H7 (cell line): ENCODE measurements around the gene OR51F2. TPM values are rescaled to one million over a fixed set of nuclear protein-coding genes. Genes with fewer than 3 reads are reported as not detected.
"Not testable (repeated sequence)": the region's sequence is repeated elsewhere in the genome, so short reads cannot be mapped to it uniquely, and the experiment has no call there.

ENCODE experiments used
- DNase-seq: peaks from one replicate; pipeline ENCODE4 v3.0.0; 2012
- H3K27me3 ChIP-seq: 2 replicates; pipeline ENCODE4 v1.6.0; 2011; ENCODE audit warnings: mild to moderate bottlenecking, low read length; ENCODE audit not compliant: control insufficient read depth, insufficient read depth
- H3K36me3 ChIP-seq: replicated peaks from 2 replicates; pipeline ENCODE4 v1.5.1; 2011; ENCODE audit warnings: low read length; ENCODE audit not compliant: control insufficient read depth, insufficient read depth
- H3K4me3 ChIP-seq: 2 replicates; pipeline ENCODE4 v1.5.1; 2011; ENCODE audit warnings: low read depth, mild to moderate bottlenecking, control low read depth, low read length, moderate library complexity; ENCODE audit not compliant: insufficient read depth
- total RNA-seq: library from RNA; depleted of rRNA; stranded (reverse); fragments of >200 nt; shearing (Covaris generic); gene quantifications from 2 replicates; pipeline ENCODE4 v1.2.3, GENCODE V29; 2014; rRNA removed

The OR51F2 gene
- total RNA-seq, 1 experiment from 2014 or later = not detected

- no peak for DNase-seq
- no peaks in the 10 kb centered on the region for H3K27me3 ChIP-seq
- no peaks in the 10 kb centered on the region for H3K36me3 ChIP-seq
- H3K4me3 ChIP-seq = no peak overlapping the region
Observed at GRCh38 chr11:4851033-4851432, 29.9 kb downstream of the OR51F2 start.

- H3K36me3 ChIP-seq, H3K27me3 ChIP-seq, DNase-seq, H3K4me3 ChIP-seq: not testable (repeated sequence)
Observed at GRCh38 chr11:4854286-4854685, 33.2 kb downstream of the OR51F2 start.

GRCh38 chr11:4862447-4863236, 41.5 kb downstream of the OR51F2 start:
- Histone ChIP-seq H3K36me3 (no peaks in the 10 kb centered on the region), H3K4me3 (no peak overlapping the region), H3K27me3 (no peaks in the 10 kb centered on the region)
- peak; percentile 12 for DNase-seq

GRCh38 chr11:4863876-4864275, 42.8 kb downstream of the OR51F2 start:
- no peaks in the 10 kb centered on the region for H3K27me3 ChIP-seq
- no peak for DNase-seq
- H3K36me3 ChIP-seq = no peaks in the 10 kb centered on the region
- no peak overlapping the region for H3K4me3 ChIP-seq

GRCh38 chr11:4865855-4866254, 44.7 kb downstream of the OR51F2 start:
- DNase-seq = no peak
- Histone ChIP-seq H3K36me3 (no peaks in the 10 kb centered on the region), H3K27me3 (no peaks in the 10 kb centered on the region), H3K4me3 (no peak overlapping the region)

Other genes with a start within 250 kb of the OR51F2 start
- not detected in 2 replicates for gene OR52I2, start 239.6 kb upstream of the OR51F2 start, total RNA-seq
- gene OR52I1, start 227.3 kb upstream of the OR51F2 start, total RNA-seq = 0.04 TPM in 1 of 2 replicates, not detected in the other
- 6.3 and 7.3 TPM in 2 replicates for gene TRIM68, start 213.1 kb upstream of the OR51F2 start, total RNA-seq
- not detected in 2 replicates for gene OR51D1, start 183.8 kb upstream of the OR51F2 start, total RNA-seq
- 0.15 TPM in 1 of 2 replicates, not detected in the other for gene OR51E1, start 177.3 kb upstream of the OR51F2 start, total RNA-seq
- gene OR51E2, start 123.5 kb upstream of the OR51F2 start, total RNA-seq = not detected in 2 replicates
- not detected in 2 replicates for gene MMP26, start 116.5 kb upstream of the OR51F2 start, total RNA-seq
- gene OR51F1, start 51.4 kb upstream of the OR51F2 start, total RNA-seq = not detected in 2 replicates
- not detected in 2 replicates for gene OR52R1, start 16.9 kb upstream of the OR51F2 start, total RNA-seq
- gene OR51S1, start 27.9 kb downstream of the OR51F2 start, total RNA-seq = not detected in 2 replicates
- not detected in 2 replicates for gene OR51T1, start 60.6 kb downstream of the OR51F2 start, total RNA-seq
- not detected in 2 replicates for gene OR51A7, start 82.5 kb downstream of the OR51F2 start, total RNA-seq
- not detected in 2 replicates for gene OR51G2, start 98.0 kb downstream of the OR51F2 start, total RNA-seq
- not detected in 2 replicates for gene OR51G1, start 103.0 kb downstream of the OR51F2 start, total RNA-seq
- gene OR51A4, start 126.3 kb downstream of the OR51F2 start, total RNA-seq = not detected in 2 replicates
- not detected in 2 replicates for gene OR51A2, start 134.4 kb downstream of the OR51F2 start, total RNA-seq
- gene OR51L1, start 173.5 kb downstream of the OR51F2 start, total RNA-seq = not detected in 2 replicates
- not detected in 2 replicates for gene OR52J3, start 225.2 kb downstream of the OR51F2 start, total RNA-seq
- not detected in 2 replicates for gene OR52E2, start 238.3 kb downstream of the OR51F2 start, total RNA-seq
- not detected in 2 replicates for gene OR52E1, start 248.3 kb downstream of the OR51F2 start, total RNA-seq